HG03175 (cell line): ENCODE measurements around the gene PAK5.

Experiments used
- ATAC-seq: cut with Tn5 transposase; IDR thresholded peaks from one replicate; pipeline ENCODE4 v1.9.1; 2021; ENCODE audit warnings: mild to moderate bottlenecking, moderate library complexity; ENCODE audit not compliant: unreplicated experiment

PAK5 gene

DNA sequence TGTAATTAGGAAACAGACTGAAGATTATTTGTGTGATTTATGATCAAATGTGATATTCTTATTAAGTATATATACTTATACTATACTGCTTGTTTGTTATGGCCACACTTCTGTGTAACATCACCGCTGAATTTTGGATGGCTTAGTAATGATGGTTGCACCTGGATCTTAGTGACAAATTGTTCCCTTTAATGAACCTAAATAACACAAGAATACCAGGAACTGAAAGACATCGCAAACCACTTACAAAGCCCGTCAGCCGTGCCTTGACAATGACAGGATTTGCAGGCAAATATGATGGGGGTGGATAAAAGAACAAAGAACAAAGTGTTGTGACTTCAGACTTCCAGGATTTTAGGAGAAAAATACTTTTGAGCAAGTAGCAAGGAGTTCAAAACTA is 257.4 kb downstream of the PAK5 start:
- no peak for ATAC-seq

DNA sequence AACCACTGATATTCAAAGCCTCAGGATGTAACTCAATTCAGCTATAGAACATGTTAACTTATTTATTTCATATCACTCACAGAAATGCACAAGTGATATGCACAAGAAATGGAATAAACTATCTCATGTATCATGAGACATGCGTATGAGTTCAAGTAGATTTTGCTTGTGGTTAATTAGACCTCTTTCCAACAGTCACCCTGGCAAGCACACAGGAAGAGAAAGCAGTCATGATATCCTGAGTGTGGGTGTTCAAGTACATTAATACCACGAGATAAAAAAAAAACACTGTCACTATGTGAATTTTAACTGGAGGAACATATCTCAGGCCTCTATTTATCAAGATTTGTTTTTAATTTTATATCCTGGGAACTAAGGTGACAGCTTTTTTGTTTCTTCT is 260.3 kb downstream of the PAK5 start:
- ATAC-seq, result no peak

DNA sequence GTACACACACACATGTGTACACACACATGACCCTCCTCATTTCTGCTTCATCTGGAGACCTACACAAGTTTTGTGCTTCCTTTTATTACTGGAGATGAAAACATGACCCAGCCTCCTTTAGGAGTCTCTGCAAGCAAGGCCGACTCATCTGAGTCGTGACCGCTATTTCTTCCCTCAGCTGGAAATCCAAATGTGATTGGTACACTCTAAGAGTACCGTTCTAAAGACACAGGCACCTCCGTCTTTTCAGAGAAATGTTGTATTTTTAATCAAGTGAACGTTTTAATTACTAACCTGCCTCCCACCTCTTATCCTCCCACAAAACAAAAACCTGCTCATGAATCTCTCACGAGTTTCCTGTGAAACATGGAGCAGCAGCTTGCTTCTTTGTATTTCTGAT is 261.5 kb downstream of the PAK5 start:
- no peak for ATAC-seq

DNA sequence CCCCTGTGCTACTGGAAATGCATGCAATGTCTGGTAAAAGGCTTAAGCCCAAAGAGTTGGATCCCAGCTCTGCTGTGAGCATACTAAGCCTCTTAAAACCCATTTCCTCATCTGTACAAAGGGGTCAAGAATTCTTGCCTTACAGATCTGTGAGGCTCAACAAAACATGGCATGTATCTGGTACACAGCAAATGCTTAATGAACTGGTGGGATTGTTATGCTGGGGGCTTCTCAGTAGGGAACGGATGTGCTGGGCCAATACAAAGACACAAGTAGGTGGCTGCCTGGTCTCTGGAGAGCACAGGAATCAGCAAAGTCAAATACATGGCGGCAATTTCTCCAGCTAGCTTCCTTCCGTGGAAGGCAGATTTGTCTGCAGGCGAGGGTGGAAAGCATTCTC is 262.2 kb downstream of the PAK5 start:
- ATAC-seq, result no peak

DNA sequence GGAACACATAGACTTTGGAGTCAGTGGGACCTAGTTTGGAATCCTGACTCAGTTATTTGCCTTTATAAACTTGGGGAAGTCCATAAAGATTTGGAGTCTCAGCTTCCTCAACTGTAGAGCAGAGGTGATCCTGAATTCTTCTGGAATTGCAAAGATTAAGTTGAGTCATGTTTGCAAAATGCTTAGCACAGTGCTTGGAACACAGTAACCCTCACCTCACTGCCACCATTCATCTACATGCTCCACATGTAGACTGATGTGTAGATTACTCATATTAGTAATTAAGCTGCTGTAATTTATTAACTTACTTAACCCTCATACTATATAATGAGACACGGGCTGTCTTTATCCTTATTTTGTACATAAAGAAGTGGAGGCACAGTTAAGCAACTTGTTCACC is 263.0 kb downstream of the PAK5 start:
- ATAC-seq, result no peak

DNA sequence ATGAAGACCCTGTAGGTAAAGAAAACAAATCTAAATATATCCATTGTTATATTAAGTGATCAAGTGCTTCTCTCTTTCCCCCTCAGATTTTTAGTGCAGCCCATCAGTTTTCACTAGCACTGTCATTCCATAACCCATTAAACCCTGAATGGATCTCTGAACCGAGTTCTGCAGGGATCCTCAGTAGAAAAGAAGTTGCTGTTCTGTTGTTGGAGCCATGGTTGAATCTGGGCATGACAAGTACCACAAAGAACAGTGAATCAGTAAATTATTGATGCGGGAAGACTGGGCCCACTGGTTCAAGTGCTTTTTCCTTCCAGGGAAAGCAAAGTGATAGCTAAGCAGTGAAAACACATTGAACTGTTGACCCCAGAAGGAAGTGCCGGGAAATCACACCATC is 264.1 kb downstream of the PAK5 start:
- ATAC-seq, result no peak

DNA sequence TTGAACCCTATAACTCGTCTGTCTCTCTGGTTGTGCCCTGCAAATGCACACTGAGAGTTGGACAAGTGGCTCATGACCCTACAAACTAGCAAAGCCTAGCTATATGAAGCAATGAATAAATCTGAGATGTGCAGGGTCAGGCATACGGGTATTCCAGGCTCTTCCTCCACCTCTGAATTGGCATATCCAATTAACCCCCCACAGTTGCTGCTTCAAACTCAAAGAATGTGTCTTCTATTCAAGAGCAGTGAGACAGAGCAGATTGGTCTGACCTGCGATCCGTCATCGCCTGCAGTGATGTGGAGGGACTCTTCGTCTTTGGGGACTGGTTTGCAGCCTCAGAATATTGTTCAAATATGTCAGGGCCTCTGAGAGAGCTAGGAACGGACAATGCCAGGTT is 264.7 kb downstream of the PAK5 start:
- no peak for ATAC-seq

DNA sequence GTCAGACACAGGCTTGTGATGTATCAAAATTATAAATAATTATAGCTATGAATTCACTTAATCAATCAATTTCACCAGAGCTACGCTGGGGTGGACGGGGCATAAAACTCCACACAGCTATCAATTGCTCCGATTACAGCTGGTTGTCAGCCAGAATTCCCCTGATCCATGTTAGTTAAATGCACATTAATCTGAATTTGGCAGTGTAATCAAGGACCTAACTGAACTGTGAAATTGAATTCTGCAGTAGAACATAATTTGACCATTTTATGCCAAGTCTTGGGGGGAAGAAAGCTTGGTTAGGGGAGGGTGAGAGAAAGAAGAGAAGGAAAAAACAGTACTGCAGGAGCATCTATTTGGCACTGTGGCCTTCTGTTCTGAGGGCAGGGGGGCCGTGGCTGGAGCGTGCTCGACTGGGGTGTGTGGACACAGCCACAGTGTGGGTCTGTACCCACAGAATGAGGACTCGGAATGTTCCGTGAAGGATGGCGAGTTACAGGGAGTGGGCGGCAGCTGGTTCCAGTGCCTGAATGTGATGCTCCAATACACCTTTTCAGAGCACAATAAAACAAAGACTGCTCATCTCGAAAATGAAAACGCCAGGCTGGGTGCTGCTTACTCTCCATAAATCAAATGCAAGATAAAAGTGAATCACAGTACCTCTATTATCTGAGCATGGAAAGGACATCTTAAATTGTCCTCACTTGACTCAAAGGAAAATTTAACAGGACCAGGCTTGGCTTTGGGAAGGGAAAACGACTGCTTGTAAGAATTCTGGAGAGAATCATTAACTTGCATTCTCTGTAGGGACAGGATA is 265.3 kb downstream of the PAK5 start:
- no peak for ATAC-seq

DNA sequence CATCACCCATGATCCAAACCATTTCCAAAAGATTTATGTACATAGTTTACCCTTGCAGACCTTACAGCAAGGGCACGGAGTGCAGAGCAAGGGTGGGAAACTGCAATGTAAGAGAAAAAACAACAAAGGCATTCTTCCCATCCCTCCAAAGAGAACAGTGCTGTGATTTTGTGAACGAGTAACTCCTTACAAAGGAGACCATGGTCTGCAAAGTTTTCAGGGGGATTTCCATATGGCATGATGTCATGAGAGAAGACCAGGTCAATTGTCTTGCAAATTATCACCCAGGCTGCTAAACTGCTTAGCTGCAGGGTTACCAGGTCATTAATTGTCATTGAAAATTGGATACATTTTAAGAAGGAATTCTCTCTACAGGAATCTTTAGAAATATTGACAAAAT is 266.2 kb downstream of the PAK5 start:
- no peak for ATAC-seq

DNA sequence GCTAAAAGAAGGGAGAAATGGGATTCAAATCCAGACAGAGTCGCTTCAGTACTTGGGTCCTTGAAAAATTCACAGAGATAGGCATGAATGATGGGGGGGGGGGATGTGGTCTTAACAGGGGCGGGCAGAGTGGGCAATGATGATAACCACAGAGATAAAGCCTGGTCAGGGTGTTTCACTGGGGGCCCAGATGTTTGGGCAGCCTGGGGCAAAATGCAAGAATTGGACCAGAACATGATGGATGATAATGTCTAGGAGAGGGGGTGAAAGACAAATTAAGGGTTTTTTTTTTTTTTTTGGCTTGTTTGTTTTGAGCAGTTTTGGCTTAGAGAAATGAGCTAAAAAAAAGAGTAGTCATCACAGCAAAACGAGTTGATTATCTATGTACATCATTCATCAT is 267.1 kb downstream of the PAK5 start:
- no peak for ATAC-seq

DNA sequence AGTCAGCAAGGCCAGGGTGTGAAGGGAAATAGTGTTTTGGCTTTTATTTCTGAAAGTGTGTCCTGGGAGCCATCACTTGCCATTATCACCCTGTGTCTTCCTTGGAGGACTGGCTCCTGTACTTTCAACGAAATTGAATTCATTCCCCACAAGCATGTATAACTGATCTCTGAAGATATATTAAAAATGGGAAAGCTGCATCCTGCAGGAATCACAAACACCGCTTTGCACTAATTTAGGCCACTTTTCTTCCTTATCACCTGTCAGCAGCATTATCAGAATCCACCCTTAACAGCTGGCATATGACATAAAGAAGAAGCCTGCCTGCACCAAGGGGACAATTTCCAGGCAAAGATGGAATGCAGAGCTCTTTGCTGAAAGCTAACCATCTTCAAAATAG is 268.3 kb downstream of the PAK5 start:
- no peak for ATAC-seq

DNA sequence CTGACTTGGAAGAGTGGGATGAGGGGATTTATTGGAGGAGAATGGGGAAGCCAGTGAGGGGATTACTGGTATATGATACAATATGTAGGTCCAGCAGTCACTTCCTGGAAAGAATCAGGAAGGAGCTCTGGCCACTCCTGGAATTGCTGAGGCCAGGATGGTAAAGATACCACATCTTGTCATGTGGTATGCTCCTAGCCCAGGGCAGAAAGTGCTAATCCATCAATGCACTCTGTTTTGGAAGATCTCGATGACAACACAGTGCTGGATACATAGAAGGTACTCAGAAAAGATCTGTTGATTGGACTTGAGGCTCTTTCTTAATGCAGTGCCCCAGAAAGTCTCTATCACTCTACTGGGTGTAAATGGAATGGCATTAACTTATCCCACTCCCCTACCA is 271.9 kb downstream of the PAK5 start:
- ATAC-seq, result no peak

DNA sequence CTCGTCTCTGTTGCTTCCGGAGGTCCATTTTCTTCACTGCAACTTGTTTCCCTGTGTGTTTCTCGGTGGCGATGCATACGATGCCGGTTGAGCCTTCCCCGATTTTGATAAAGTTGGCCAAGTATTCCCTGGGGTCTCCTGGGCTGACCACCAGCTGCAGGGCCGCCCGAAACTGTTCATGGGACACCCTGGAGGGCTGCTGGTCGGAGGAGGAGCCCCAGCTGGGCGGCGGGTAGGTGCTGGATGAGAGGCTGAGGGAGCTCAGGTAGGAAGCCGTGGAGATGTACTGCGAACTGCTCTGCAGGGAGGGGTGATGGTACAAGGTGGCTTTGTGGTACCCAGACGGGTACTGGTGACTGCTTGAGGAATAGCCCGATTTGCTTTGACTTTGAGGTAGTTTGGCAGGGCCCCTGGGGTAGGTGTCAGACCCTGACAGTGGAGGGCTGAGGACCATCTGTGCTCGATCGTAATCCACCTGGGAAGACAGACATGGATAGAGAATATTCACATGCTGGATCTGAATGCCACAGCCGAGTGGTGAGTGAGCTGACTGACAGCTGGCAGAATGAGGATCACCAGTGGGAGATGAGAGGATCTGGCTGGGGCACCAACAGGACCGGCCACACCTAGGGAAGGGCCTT is 272.8 kb downstream of the PAK5 start:
- no peak for ATAC-seq

DNA sequence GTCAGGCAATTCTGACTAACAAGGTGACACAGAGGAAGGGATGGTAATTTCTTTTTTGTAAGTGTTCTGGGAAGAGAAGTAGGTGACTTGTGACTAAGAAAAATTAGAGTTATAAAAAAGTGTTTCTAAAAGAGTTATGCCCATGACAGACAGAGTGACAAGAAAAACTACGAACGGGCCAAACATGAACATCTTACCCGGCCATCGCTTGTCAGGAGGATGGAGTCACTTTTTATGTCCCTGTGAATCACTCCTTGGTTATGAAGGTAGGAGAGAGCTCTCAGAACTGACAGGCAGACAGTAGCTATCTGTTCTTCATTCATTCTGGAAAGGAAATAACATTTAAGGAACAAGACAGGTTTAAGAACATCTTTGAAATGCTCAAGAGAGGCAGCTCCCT is 281.5 kb downstream of the PAK5 start:
- ATAC-seq, result no peak

DNA sequence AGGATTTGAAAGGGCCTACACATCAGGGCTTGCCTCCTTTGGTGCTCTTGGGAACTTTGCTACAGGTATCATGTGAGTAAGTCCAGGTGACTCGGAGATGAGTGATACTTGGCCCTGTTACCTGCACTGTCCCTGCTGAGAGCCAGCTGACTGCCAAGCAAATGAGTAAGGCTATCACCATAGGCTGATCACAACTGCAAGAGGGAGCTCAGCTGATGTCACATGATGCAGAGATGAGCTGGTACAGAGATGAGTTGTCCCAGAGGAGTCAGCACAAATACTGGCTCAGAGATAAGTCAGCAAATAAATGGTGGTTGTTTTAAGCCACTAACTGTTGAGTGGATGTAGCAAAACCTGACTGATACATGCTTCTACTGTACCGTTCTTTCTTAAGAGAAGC is 283.1 kb downstream of the PAK5 start:
- ATAC-seq, result no peak

DNA sequence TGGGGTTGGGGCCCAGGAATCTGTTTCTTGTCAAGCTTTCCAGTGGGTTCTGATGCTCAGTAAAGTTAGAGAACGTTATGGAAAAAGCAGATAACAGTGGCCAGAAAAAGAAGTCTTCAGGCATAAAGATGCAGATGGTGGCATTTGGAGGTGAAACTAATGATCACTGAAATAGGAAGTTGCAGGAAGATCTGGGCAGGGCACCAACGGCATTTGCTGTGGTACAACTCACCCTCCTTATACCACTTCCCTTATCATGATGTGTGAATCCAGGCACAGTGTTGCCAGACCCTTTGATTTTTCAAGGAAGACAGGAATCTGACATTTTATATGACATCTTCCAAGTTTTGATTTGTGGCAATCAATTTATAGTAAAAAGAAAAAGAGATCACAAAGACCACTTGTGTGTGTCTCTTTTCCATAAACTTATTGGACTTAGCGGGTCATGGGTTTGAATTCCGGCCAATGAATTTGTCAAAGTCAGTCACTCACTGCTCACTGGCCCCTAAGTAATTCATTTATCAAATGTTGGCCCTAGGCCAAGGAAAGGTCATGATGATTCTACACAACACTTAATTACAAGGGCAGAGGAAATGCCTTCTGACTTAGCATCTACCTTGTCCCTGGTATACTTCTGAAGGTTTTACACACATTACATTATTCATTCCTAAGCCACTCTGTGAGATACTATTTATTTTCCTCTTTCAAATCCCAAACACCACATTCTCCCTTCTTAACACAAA is 286.9 kb downstream of the PAK5 start:
- no peak for ATAC-seq

DNA sequence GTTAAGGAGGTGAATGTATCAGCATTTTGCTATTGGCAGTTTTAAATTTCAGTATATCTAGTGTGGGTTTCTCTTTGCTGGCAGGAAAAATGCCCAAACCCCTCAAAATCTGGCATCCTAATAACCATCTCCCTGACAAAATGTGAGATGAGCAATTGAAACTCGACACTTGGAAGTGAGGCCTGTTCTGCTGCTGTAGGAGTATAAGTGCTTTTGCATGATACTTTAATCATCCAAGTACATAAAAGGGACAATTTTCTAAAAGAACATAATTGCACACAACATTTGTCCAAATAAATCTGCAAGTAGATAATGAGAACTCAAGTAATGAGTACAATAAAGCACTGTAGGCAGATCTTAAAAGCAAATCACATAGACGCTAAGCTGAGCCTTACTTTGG is 288.0 kb downstream of the PAK5 start:
- ATAC-seq, result no peak

DNA sequence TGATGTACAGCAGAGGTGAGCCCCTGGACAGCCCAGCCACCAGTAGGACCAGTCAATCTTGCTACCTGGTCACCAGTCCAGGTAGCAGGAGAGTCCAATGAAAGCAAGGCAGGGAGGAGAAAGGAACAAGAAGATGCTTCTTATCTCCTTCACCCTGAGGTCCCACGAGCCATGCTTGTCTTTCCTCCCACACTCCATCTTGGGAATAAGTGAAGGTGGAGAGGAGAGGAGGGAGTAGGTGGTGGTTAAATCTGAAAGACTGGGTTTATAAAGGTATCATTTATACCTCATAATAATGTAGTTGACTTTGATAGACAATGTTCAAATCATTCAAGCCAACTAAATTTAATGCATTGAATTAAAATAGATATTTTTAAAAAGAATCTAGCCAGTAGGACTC is 288.6 kb downstream of the PAK5 start:
- no peak for ATAC-seq

DNA sequence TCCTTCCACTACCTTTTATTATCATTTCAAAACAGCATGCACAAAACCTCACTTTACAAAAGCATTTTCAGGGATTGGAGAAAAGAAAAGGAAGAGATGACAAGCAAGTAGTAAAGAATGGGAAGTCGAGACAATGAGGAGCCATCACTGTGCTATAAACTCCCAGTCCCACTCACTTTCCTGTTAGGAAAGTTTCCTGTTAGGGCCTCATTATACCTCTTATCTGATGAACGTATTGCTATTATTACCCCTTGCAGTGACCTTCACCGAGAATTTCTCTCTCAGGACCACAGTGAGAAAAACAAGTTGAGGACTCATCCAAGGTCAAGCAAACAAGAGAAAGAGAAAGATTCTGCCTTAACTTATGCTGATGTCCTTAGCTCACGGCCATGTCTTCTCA is 295.7 kb downstream of the PAK5 start:
- ATAC-seq, result no peak

DNA sequence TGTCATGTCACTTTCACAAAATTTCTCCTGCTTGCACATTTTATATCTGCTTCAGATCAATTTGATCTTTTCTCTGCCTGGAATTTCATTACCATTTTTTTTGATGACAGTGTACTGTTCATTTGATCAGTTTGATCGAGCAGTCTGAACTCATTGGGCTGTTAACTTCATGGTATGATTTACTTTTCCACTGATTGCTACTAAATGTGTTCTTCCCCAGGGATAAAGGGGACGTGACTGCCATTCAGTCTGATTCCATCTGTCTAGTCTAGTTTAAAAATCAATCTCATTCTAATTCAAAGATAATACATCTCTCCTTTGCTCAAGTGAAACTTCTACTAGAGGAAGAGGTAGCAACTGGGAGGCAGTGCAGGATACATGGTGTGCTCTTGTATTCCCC is 303.4 kb downstream of the PAK5 start:
- no peak for ATAC-seq

DNA sequence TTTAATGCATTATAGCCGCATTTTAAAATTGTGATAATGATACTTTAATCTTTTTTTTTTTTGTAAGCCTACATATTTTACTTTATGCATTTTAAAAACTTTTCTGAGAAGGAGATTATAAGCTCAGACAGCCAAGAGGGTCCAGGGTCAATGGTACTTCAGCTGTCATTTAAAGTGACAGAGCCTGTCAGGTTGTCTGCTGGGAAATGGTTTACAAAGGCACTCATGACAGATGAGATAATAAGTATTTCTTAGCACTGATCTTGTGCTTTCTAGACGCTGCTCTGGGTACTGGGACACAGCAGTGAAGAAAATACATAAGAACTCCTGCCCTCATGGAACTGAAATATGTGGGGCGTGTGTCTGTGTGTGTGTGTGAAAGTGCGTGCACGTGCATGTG is 304.9 kb downstream of the PAK5 start:
- ATAC-seq, result no peak
